WERI-Rb-1 (cell line): Measurements from ENCODE around the gene MAN1C1.

Experiments
- DNase-seq: peaks from one replicate; pipeline ENCODE4 v3.0.0-alpha.2; 2020
- H3K27ac ChIP-seq: fragments of 250-450 bp; sonication (Bioruptor Pico); 2 replicates; pipeline ENCODE4 v1.5.1; 2020; ENCODE audit warnings: mild to moderate bottlenecking, moderate library complexity
- H3K27me3 ChIP-seq: fragments of 250-450 bp; sonication (Bioruptor Pico); 2 replicates; pipeline ENCODE4 v1.5.1; 2021; ENCODE audit warnings: mild to moderate bottlenecking, low read depth, moderate library complexity; ENCODE audit not compliant: insufficient read depth, severe bottlenecking
- H3K36me3 ChIP-seq: fragments of 250-450 bp; sonication (Bioruptor Pico); 2 replicates; pipeline ENCODE4 v1.5.1; 2020; ENCODE audit warnings: mild to moderate bottlenecking, moderate library complexity
- H3K4me3 ChIP-seq: 2 replicates; pipeline ENCODE4 v1.5.1; 2011; ENCODE audit warnings: low read depth, mild to moderate bottlenecking, control low read depth, low read length
- H3K9me3 ChIP-seq: fragments of 250-450 bp; sonication (Bioruptor Pico); 2 replicates; pipeline ENCODE4 v1.5.1; 2021; ENCODE audit warnings: mild to moderate bottlenecking, moderate library complexity; ENCODE audit not compliant: severe bottlenecking
- CTCF ChIP-seq: IDR thresholded peaks from 2 replicates; pipeline ENCODE4 v1.5.1; 2011; ENCODE audit warnings: low read depth, mild to moderate bottlenecking, control low read depth, inconsistent platforms, low read length

MAN1C1 gene

GRCh38 chr1:25794325-25794724 is 177.7 kb downstream of the MAN1C1 start:
- peak; percentile 40 for DNase-seq
- no peak overlapping the region for H3K4me3 ChIP-seq
- H3K9me3 ChIP-seq, result no peaks in the 10 kb centered on the region
- H3K27me3 ChIP-seq, result no peaks in the 10 kb centered on the region
- H3K27ac ChIP-seq, result 0 out of 2 replicates have a peak overlapping the region, but pooled peaks have one; percentile 26
- TF ChIP-seq CTCF, result no peak
- no peaks in the 10 kb centered on the region for H3K36me3 ChIP-seq

- H3K27me3 ChIP-seq, result no peaks in the 10 kb centered on the region
- no peaks in the 10 kb centered on the region for H3K36me3 ChIP-seq
- H3K9me3 ChIP-seq, result no peaks in the 10 kb centered on the region
- no peak for TF ChIP-seq CTCF
- no peak for DNase-seq
- no peak overlapping the region for H3K4me3 ChIP-seq
- H3K27ac ChIP-seq, result no peak overlapping the region
Measured at GRCh38 chr1:25795211-25795610, 178.6 kb downstream of the MAN1C1 start.

- Histone ChIP-seq H3K27ac (peak overlapping the region; percentile 8; the same call in 1 of the 2 replicates), H3K27me3 (no peaks in the 10 kb centered on the region), H3K4me3 (no peak overlapping the region), H3K36me3 (no peaks in the 10 kb centered on the region), H3K9me3 (no peaks in the 10 kb centered on the region)
- TF ChIP-seq CTCF, result no peak
- DNase-seq, result no peak
Measured at GRCh38 chr1:25795946-25796810, 179.6 kb downstream of the MAN1C1 start.

GRCh38 chr1:25796811-25797458 is 180.3 kb downstream of the MAN1C1 start:
- peak; percentile 79 for TF ChIP-seq CTCF
- DNase-seq, result peak; percentile 87
- Histone ChIP-seq H3K9me3 (no peaks in the 10 kb centered on the region), H3K4me3 (no peak overlapping the region), H3K27ac (peak overlapping the region; percentile 8; the same call in 1 of the 2 replicates), H3K36me3 (no peaks in the 10 kb centered on the region), H3K27me3 (no peaks in the 10 kb centered on the region)

GRCh38 chr1:25797939-25798338 is 181.3 kb downstream of the MAN1C1 start:
- H3K4me3 ChIP-seq, result no peak overlapping the region
- peak; percentile 83 for TF ChIP-seq CTCF
- H3K36me3 ChIP-seq, result no peaks in the 10 kb centered on the region
- no peaks in the 10 kb centered on the region for H3K9me3 ChIP-seq
- no peak overlapping the region for H3K27ac ChIP-seq
- H3K27me3 ChIP-seq, result no peaks in the 10 kb centered on the region
- peak; percentile 70 for DNase-seq
